Umbilical cord (tissue), 2 donors: ENCODE measurements around the gene MCC. TPM values are rescaled to one million over a fixed set of nuclear protein-coding genes. Genes with fewer than 3 reads are reported as not detected.

Experiments
- DNase-seq: peaks from one replicate; pipeline ENCODE4 v3.0.0-alpha.2; 2015; ENCODE audit warnings: low spot score
- total RNA-seq: library from RNA; depleted of rRNA; stranded (reverse); fragments of >200 nt; gene quantifications from one replicate; pipeline ENCODE4 v1.2.3, GENCODE V29; 2014; ENCODE audit warnings: low replicate concordance; ENCODE audit not compliant: insufficient read depth

MCC gene
- total RNA-seq, 1 donor from 2014 or later, result 65.2 TPM

- DNase-seq, result no peak
Observed at GRCh38 chr5:113036826-113037225, 451.4 kb downstream of the MCC start.

- DNase-seq, result no peak
Observed at GRCh38 chr5:113036321-113036720, 451.9 kb downstream of the MCC start.

- peak; percentile 41 for DNase-seq
Observed at GRCh38 chr5:113035096-113035495, 453.2 kb downstream of the MCC start.

GRCh38 chr5:113034182-113034773, 454.0 kb downstream of the MCC start:
- DNase-seq, result no peak

- peak; percentile 42 for DNase-seq
Observed at GRCh38 chr5:113031557-113031956, 456.7 kb downstream of the MCC start.

DNA sequence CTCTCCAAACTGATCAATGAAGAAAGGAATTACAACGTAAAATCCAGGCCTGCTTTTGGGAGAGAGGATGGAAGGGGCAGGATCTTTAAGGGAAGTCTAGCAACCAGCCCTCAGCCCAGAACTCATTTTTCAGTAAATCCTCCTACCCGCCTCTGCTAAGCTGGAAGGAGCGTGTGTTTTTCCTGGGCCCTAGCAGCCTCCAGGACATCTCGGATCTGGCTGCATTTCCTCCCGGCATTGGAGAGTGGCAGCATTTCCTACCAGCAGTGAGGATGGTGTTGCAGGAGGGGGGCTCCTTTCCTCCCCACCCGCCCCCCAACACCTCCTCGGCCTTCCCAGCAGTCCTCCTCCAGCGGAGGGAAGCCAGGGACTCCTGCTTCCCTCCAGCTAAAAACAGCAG, 457.1 kb downstream of the MCC start:
- DNase-seq, result peak; percentile 84

DNA sequence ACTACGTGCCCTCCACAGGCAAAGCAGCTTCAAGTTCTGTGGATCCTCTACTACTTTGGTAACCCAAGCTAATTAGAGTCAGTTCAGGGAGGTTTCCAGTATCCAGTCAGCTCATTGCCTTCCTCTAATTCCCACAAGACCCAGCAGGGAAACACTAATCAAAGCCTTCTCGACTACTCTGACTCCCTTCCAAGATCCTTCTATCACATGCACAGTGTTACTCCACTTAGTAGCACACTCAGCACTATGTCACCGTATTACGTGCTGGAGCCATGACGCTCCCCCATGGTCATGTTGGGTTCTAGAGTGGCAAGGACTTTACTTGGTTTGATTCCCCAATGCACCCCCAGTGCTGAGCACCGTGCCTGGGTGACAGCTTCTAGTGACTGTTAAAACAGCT, 458.6 kb downstream of the MCC start:
- no peak for DNase-seq

GRCh38 chr5:113027431-113027830, 460.8 kb downstream of the MCC start:
- no peak for DNase-seq

GRCh38 chr5:113027015-113027414, 461.2 kb downstream of the MCC start:
- no peak for DNase-seq

GRCh38 chr5:113026211-113026610, 462.0 kb downstream of the MCC start:
- DNase-seq, result no peak

DNA sequence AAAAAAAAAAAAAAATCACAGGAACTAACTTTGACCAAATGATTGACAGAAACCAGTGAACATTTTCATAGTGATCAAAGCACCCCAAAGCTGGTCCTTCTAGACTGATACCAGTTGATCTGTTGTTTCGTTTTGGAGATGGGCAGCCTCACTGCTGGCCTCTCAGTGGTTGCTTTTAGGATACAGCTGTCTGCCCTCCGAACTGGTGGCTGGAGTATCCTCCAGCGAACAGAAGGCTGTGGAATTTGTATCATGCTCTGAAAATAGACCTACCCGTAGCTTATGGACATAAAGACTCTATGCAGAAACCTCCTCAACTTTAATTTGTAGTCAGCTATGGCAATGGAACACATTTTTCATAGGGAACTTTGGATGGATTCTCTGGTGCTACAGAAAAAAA, 462.7 kb downstream of the MCC start:
- DNase-seq, result no peak

DNA sequence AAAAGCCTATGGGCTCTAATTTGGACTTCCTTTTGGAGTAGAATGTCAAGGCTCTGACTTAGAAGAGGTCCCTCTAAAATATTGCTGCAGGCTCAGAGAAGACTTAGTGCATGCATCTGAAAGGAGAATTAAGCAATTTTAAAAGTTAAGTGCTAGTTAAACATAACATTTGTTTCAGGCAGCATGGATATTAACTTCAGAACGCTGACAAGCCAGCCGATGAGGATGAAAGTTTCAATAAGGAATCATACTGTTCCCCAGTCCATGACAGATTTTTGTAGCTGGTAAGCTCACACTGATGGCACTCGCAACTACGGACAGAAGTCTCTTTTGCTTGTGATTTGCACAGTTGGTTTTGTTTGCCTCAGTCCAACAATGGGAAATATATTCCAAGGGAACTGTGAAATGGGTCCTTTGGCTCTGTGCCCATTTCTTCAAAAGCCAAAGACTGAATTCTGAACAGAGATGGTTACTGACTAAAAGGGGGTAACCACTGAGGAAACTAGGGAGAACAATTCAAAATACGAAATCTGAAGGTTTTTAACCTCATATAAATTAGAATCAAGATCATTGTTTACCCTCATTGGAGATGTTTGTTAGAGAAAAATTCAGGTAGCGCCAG, 464.1 kb downstream of the MCC start:
- DNase-seq, result no peak

- DNase-seq, result no peak
Observed at GRCh38 chr5:113022661-113023060, 465.6 kb downstream of the MCC start.

DNA sequence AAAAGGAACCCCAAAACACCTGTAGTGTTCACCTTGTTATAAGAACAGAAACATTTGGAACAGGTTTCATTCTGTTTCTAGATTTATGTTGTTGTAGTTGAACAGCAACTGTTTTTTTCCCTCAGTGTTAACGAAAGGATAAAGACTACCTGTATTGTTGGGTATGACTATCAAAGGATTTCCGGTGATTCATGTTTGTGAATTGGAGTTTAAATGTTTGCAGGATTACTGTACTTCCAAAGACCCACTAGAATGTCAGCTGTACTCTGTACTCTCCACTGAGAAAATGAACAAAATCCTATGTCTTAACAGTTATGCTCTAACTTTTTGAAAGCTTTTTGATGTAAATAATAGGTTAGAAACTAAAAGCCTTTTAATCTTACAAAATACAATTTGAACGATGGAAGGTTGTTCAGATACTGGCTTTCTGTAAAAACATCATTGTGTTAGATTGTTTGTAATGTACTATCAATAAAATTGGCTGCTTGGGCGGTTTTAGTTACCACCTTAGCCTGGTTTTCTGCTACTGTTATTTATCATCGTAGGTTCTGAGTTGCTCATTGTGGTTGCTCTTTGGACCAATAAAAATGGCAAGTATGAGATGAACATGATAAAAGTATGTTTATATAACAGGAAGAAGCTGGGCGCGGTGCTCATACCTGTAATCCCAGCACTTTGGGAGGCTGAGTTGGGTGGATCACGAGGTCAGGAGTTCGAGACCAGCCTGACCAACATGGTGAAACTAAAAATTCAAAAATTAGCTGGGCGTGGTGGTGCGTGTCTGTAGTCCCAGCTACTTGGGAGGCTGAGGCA, 467.6 kb downstream of the MCC start:
- no peak for DNase-seq

DNA sequence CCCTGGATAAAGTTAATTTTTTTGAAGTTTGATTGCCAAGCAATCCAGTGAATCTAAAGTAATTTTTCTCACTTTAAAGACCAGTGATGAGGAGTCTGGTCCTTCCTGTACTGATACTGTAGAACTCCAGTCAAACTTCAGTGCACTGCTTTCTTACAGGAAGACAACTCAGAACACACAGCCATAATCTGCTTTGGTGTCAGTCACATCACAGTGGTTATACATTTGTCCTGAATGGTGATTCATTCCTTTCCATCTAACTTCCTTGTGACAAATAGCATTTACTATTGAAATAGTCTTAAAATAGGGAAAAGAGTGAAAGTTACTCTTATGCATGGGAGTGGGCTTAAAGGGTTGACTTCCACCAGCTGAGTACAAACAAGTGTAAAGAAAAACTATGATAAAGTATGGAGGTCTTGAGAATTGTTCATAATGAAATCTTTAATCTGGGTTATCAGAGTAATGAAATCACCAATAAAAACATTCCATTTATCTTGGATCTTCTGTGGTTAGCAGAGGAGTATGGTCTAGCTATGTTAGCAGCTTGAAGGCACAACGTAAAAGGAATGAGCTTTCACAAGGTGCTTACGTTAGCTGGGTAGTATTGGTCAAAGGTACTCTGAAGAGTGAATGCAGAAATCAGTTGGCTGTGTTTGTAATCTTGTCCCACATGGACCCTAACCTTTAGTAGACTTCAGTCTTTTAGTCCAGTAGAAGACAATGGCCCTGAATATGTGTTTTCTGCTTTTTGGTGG, 470.2 kb downstream of the MCC start:
- DNase-seq, result no peak

DNA sequence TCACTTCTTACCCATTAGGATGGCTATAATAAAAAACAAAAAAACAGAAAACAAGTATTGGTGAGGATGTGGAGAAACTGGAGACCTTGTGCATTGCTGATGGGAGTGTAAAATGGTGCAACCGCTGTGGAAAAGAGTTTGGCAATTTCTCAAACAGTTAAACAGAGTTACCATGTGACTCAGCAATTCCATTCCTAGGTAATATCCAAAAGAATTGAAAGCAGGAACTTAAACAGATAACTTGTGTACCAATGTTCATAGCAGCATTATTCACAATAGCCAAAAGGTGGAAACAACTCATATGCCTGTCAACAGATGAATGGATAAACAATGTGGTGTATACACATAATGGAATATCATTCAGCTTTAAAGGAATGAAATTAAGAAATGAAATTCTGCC, 482.8 kb downstream of the MCC start:
- no peak for DNase-seq

- no peak for DNase-seq
Observed at GRCh38 chr5:113003763-113004162, 484.5 kb downstream of the MCC start.

DNA sequence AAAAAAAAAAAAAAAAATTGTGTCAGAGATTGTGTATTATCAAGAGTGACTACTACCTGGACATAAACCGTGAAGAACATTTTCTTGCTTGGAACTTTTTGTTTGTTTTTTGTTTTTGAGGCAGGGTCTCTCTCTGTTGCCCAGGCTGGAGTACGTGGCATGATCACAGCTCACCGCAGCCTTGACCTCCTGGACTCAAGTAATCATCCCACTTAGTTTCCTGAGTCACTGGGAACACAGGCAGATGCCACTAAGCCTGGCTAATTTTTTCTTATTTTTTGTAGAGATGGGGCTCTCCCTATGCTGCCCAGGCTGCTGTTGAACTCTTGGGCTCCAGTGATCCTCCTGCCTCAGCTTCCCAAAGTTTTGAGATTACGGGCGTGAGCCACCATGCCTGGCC, 485.8 kb downstream of the MCC start:
- no peak for DNase-seq

DNA sequence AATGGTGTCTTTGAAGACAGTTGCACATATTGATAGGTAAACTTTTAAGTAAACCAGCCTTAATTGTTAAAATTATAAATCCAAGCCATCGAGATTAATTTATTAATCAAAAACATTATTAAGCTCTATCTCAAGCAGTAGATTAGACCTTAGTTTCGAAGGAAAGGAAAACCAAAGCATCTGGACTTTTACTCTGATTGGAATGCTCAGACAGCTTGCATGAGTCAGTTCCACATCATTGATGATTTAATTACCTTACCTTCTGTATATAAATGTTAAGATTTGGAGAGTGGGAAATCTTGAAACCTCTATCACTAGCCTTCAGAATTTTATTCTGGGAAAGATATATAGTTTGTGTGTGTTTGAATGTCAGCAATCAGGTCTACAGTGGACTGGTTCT, 487.8 kb downstream of the MCC start:
- DNase-seq, result no peak

GRCh38 chr5:112998296-112998695, 490.0 kb downstream of the MCC start:
- DNase-seq, result no peak

GRCh38 chr5:112996830-112997374, 491.4 kb downstream of the MCC start:
- DNase-seq, result no peak
